GM13976 (cell line): Measurements from ENCODE around the gene KRTAP10-6.
"Not testable (repeated sequence)": the region's sequence is repeated elsewhere in the genome, so short reads cannot be mapped to it uniquely, and the experiment has no call there.

ENCODE experiments used
- DNase-seq: peaks from one replicate; pipeline ENCODE4 v3.0.0; 2012; ENCODE audit warnings: low spot score
- in situ Hi-C: fragments of 300-500 bp; cut with MboI; formaldehyde crosslinking; loops from one replicate; pipeline ENCODE4 v1.12.0; 2022; ENCODE audit warnings: low sequenced_read_pairs, mixed read lengths, inconsistent platforms; ENCODE audit not compliant: unreplicated experiment
- TF ChIP-seq, protein P1 (sequence below): IDR thresholded peaks from 2 replicates; pipeline ENCODE4 v1.5.1; 2012; ENCODE audit warnings: borderline replicate concordance, mild to moderate bottlenecking; ENCODE audit not compliant: insufficient read depth; ENCODE audit errors: extremely low read depth, missing control alignments, control extremely low read depth

The KRTAP10-6 gene

DNA sequence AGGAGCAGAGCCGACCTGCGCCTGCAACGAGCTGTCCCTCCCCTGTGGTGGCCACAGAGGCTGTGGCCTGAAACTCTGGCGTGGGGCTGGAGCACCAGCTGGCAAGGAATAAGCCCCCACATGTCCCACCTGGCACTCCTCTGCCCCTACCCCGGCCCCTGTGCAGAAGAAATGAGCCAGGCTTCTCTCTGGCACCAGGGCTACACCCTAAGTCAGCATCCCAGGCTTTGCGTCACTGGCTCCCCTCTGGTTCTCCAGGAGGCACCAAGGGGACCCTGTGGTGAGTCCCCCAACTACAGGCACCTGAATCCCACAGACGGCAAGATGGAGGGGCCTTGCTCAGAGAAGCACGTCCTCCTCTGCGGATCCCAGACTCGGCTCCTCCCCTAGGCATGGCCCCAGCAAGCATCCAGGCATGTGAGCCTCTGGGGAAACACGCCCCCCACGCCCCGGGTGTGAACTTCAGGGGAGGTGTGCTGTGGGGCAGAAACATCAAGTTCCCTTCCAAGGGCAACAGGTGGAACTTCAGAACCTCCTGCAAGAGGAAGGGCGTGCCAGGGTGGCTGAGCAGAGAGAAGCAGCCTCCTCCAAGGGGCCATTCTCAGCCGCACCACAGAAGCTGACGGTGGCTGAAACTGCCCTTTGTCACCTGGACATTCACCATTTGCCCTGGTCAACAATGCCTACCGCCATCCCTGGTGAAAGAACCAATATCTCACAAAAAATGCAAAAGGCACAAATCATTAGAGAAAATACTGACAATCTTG, 11.0 kb upstream of the KRTAP10-6 start:
- in situ Hi-C loops: no loop called here
- TF ChIP-seq, protein P1, sequence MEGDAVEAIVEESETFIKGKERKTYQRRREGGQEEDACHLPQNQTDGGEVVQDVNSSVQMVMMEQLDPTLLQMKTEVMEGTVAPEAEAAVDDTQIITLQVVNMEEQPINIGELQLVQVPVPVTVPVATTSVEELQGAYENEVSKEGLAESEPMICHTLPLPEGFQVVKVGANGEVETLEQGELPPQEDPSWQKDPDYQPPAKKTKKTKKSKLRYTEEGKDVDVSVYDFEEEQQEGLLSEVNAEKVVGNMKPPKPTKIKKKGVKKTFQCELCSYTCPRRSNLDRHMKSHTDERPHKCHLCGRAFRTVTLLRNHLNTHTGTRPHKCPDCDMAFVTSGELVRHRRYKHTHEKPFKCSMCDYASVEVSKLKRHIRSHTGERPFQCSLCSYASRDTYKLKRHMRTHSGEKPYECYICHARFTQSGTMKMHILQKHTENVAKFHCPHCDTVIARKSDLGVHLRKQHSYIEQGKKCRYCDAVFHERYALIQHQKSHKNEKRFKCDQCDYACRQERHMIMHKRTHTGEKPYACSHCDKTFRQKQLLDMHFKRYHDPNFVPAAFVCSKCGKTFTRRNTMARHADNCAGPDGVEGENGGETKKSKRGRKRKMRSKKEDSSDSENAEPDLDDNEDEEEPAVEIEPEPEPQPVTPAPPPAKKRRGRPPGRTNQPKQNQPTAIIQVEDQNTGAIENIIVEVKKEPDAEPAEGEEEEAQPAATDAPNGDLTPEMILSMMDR: no peak
- DNase-seq: no peak

DNA sequence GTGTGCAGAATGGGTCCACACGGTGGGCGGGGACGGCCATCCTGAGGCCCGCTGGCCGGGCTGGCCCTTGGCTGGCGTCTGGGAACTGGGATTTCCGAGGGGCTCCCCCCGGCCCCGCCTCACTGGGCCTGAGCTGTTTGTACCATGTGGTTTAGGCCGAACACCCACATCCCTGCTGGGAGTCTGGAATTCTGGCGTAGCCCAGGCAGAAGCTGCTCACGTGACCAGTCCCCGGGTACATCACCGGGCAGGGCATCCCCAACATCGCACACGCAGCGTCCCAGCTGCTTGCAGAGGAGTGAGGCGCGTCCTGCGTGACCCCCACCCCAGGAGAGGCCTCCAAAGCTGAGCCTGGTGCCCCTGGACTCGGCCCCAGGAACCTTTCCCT, 10.2 kb upstream of the KRTAP10-6 start:
- DNase-seq: no peak
- TF ChIP-seq, protein P1: no peak
- in situ Hi-C loops: no loop called here

DNA sequence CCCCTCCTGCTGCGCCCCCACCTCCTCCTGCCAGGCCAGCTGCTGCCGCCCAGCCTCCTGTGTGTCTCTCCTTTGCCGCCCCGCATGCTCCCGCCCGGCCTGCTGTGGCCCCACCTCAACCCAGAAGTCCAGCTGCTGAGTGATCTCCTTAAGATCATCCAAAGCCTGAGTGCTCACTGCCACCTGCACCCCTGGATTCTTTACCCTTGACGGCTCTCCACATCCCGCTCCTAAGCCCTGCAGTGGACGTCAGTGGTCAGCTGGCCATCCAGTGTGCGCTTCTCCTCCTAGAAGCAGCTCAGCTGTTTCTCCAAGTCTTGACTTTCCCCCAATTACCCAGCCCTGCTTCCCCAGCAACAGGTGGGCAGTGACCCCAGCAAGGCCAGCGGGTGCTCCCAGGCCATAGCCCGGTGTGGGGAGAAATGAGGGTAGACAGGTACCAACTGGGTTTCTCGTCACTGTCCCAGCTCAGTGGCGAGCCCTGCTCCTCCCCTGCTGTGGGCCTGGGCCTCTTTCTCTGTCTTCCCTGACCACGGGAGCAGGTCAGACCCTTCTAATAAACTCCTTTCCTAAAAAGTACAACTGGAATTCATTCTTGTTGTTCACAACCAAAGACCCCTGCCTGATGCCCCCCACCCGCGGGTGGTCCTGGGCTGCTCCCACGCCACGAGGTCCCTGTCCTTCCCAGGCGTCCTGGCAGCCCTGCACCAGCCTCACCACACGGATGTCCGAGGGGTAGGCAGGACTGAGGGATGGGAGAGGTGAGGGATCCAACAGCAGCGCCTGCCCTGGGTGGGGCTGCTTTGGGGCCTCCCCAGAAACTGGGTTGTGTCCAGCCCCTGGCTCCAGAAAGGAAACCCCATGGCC, 9.5 kb upstream of the KRTAP10-6 start:
- TF ChIP-seq, protein P1: no peak
- DNase-seq: no peak
- in situ Hi-C loops: no loop called here

DNA sequence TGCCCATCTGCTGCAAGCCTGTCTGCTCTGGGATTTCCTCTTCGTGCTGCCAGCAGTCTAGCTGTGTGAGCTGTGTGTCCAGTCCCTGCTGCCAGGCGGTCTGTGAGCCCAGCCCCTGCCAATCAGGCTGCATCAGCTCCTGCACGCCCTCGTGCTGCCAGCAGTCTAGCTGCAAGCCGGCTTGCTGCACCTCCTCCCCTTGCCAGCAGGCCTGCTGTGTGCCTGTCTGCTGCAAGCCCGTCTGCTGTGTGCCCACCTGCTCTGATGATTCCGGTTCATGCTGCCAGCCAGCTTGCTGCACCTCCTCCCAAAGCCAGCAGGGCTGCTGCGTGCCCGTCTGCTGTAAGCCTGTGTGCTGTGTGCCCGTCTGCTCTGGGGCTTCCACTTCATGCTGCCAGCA, 8.8 kb upstream of the KRTAP10-6 start:
- in situ Hi-C loops, DNase-seq: not testable (repeated sequence)

DNA sequence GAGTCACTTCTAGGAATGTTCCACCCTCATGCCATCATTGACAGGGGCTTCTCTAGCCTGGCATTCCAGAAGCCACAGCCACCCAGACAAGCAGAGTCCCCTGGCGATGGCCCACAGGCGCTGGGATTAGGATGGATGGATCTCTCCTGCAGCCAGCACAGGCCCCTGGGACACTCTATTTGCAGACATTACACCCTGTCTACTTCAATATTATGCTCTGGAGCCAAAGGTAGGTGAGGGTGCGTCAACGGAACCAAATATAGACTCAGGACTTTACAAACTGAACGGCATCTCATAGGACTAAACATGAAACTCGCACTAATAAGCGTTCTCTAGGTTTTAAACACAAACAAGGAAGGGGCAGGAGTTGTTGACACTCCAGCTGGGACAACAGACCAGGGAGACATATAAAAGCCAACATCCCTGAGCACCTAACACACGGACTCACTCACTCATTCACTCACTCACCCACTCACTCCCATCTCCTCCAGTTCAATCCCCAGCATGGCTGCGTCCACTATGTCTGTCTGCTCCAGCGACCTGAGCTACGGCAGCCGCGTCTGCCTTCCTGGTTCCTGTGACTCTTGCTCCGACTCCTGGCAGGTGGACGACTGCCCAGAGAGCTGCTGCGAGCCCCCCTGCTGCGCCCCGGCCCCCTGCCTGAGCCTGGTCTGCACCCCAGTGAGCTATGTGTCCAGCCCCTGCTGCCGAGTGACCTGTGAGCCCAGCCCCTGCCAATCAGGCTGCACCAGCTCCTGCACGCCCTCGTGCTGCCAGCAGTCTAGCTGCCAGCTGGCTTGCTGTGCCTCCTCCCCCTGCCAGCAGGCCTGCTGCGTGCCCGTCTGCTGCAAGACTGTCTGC, 8.0 kb upstream of the KRTAP10-6 start, which contains the start of gene KRTAP10-7:
Gene KRTAP10-7, plus strand, starts transcription at position 480 of the 861 bp plus-strand sequence. Its CDS starts 25 bp downstream, at position 505.
- DNase-seq, in situ Hi-C loops: not testable (repeated sequence)

DNA sequence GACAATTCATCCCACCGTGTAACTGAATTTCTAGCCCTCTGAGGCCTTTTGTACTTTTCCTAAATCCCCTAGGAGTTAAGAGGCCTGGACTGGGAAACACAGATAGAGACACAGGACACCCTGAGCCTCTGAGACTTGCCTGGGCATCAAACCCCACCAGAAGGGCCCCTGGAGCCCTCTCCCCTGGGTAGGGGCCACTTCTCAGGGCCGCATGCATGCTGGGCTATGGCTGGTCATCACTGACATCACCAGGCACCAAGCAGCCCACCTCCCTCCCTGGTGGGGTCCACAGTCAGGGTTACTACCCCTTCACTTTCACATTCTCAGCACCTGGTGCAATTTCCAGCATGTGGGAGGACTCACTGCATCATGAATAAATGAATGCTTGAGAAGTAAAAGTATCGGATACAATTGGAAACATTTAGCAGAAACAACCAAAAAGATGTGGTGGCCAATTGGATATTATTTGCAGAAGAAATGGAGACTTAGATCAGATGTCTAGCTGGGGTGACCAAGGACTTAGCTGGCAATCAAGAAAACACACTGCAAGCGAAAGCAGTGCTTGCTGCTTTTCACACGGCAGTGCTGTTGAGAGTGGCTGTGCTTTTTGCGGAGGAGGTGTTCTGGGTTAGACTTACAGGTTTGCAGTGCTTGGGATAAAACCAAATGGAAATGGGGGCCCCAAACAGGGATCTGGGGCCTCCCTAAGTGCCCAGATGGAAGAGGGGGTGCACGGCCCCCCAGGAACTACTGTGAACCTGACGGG, 7.1 kb upstream of the KRTAP10-6 start:
- in situ Hi-C loops: no loop called here
- no peak for DNase-seq
- TF ChIP-seq, protein P1: no peak

DNA sequence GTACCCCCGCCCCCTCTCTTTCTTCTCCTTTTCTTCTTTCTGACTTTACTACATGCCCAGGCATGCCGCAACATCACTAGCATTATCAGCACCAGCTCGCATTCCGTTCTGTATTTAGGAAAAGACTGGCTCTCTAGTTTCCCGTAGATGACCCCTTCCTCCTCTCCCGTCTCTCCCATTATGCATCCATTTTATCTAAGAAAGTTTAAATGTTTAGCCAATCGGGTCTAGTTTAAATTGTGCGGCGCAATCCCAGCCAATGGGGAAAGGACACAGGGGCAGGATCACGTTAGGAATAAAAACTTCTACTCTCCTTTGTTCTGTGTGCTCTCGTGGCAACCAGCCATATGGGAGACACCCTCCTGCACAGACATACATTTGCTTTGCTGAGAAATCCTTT, 5.8 kb upstream of the KRTAP10-6 start:
- in situ Hi-C loops: no loop called here
- TF ChIP-seq, protein P1: no peak
- DNase-seq: no peak
